Cardiac muscle cell (in vitro differentiated cells and primary cell): Measurements from ENCODE around the gene HPS5. TPM values are rescaled to one million over a fixed set of nuclear protein-coding genes. Genes with fewer than 3 reads are reported as not detected.

ENCODE experiments used
- DNase-seq, 2 donors: peaks; one replicate each; pipeline versions ENCODE4 v3.0.0 to v3.0.0-alpha.2; 2010 to 2017; ENCODE audit warnings: low read depth in 1 of 2, low spot score in 1 of 2
- H3K27ac ChIP-seq: fragments of 200-600 bp; sonication (generic); 2 replicates; pipeline ENCODE4 v1.5.1; 2016
- H3K27me3 ChIP-seq: fragments of 200-600 bp; sonication (generic); 2 replicates; pipeline ENCODE4 v1.6.0; 2016; ENCODE audit warnings: control low read depth
- H3K36me3 ChIP-seq: fragments of 200-600 bp; sonication (generic); 2 replicates; pipeline ENCODE4 v1.5.1; 2016; ENCODE audit warnings: control low read depth
- H3K4me1 ChIP-seq: fragments of 200-600 bp; sonication (generic); 2 replicates; pipeline ENCODE4 v1.8.1; 2017; ENCODE audit warnings: low read depth, mild to moderate bottlenecking, mixed run types
- H3K4me3 ChIP-seq: fragments of 200-600 bp; sonication (generic); 2 replicates; pipeline ENCODE4 v1.5.1; 2016; ENCODE audit warnings: mild to moderate bottlenecking
- H3K9me3 ChIP-seq: fragments of 200-600 bp; sonication (generic); 2 replicates; pipeline ENCODE4 v1.5.1; 2017; ENCODE audit warnings: low read depth, mild to moderate bottlenecking, control low read depth
- CTCF ChIP-seq: IDR thresholded peaks from 2 replicates; pipeline ENCODE4 v1.5.1; 2012; ENCODE audit warnings: low read depth, mild to moderate bottlenecking, low read length
- polyA plus RNA-seq: library from polyadenylated mRNA; unstranded; fragments of >200 nt; fragmentation: Nextera tagmentation; extraction: Ambion mirVana; gene quantifications from 2 replicates; pipeline ENCODE4 v1.2.1, GENCODE V29; 2016
- total RNA-seq: library from RNA; depleted of rRNA; stranded (reverse); fragments of >200 nt; gene quantifications from 2 replicates; pipeline ENCODE4 v1.2.3, GENCODE V29; 2016

The HPS5 gene
- total and polyA plus RNA-seq, 2 experiments from 2014 or later = 7.3 to 9.5 TPM

- Histone ChIP-seq H3K27ac (no peak overlapping the region), H3K27me3 (no peaks in the 10 kb centered on the region), H3K36me3 (peaks cover 45% of the 10 kb centered on the region), H3K4me3 (no peak overlapping the region), H3K9me3 (no peaks in the 10 kb centered on the region), H3K4me1 (no peaks in the 10 kb centered on the region)
- TF ChIP-seq CTCF = no peak
- no peak for DNase-seq
These were observed 36.7 kb upstream of the HPS5 start for GRCh38 chr11:18358646-18359045.

- peak in 1 of 2 donors; percentile 24 for DNase-seq
- Histone ChIP-seq H3K4me1 (no peaks in the 10 kb centered on the region), H3K27me3 (no peaks in the 10 kb centered on the region), H3K36me3 (peaks cover 26% of the 10 kb centered on the region), H3K9me3 (no peaks in the 10 kb centered on the region), H3K4me3 (no peak overlapping the region), H3K27ac (no peak overlapping the region)
- no peak for TF ChIP-seq CTCF
These were observed 30.6 kb upstream of the HPS5 start for GRCh38 chr11:18352581-18352980.

- H3K27ac ChIP-seq = no peak overlapping the region
- no peak overlapping the region for H3K4me3 ChIP-seq
- H3K36me3 ChIP-seq = peaks cover 30% of the 10 kb centered on the region
- H3K9me3 ChIP-seq = no peaks in the 10 kb centered on the region
- H3K27me3 ChIP-seq = no peaks in the 10 kb centered on the region
- H3K4me1 ChIP-seq = no peaks in the 10 kb centered on the region
- DNase-seq = no peak
- TF ChIP-seq CTCF = no peak
These were observed 25.7 kb upstream of the HPS5 start for GRCh38 chr11:18347471-18348125.

- Histone ChIP-seq H3K27ac (no peak overlapping the region), H3K36me3 (peaks cover 30% of the 10 kb centered on the region), H3K4me1 (no peaks in the 10 kb centered on the region), H3K9me3 (no peaks in the 10 kb centered on the region), H3K27me3 (no peaks in the 10 kb centered on the region), H3K4me3 (no peak overlapping the region)
- no peak for TF ChIP-seq CTCF
- DNase-seq = no peak
These were observed 11.0 kb upstream of the HPS5 start for GRCh38 chr11:18332891-18333290.

GRCh38 chr11:18332302-18332701, 10.4 kb upstream of the HPS5 start:
- Histone ChIP-seq H3K4me3 (no peak overlapping the region), H3K36me3 (peaks cover 29% of the 10 kb centered on the region), H3K27me3 (no peaks in the 10 kb centered on the region), H3K27ac (no peak overlapping the region), H3K9me3 (no peaks in the 10 kb centered on the region), H3K4me1 (no peaks in the 10 kb centered on the region)
- no peak for DNase-seq
- no peak for TF ChIP-seq CTCF

GRCh38 chr11:18330921-18331320, 9.0 kb upstream of the HPS5 start:
- DNase-seq = no peak
- TF ChIP-seq CTCF = no peak
- H3K4me3 ChIP-seq = no peak overlapping the region

More at GRCh38 chr11:18330921-18331320, 9.0 kb upstream of the HPS5 start:
- Histone ChIP-seq H3K36me3 (peaks cover 22% of the 10 kb centered on the region), H3K9me3 (no peaks in the 10 kb centered on the region), H3K27ac (no peak overlapping the region), H3K4me1 (no peaks in the 10 kb centered on the region), H3K27me3 (no peaks in the 10 kb centered on the region)
